Panc1 (cell line): Measurements from ENCODE around the gene GOLGA8B.
"Not testable (repeated sequence)": the region's sequence is repeated elsewhere in the genome, so short reads cannot be mapped to it uniquely, and the experiment has no call there.

ENCODE experiments used
- CTCF ChIP-seq: fragments of 450-650 bp; IDR thresholded peaks from 2 replicates; pipeline ENCODE4 v1.5.1; 2017; ENCODE audit warnings: mild to moderate bottlenecking
- POLR2AphosphoS5 ChIP-seq: IDR thresholded peaks from 2 replicates; pipeline ENCODE4 v1.6.1; 2012; ENCODE audit warnings: mild to moderate bottlenecking, low read depth, low read length, moderate library complexity

GRCh38 chr15:34549381-34549809 is 34.1 kb downstream of the GOLGA8B start:
- not testable (repeated sequence) for TF ChIP-seq CTCF, POLR2AphosphoS5
